Panc1 (cell line): ENCODE measurements around the gene NOTCH4. TPM values are rescaled to one million over a fixed set of nuclear protein-coding genes. Genes with fewer than 3 reads are reported as not detected.

Experiments used
- ATAC-seq: fragments of 200-7000 bp; cut with Tn5 transposase; 2 replicates; pipeline ENCODE4 v1.9.1; 2020; ENCODE audit warnings: mild to moderate bottlenecking, moderate library complexity
- BruUV-seq: library from RNA; stranded (reverse); fragments of 400-500 nt; replicated peaks from 2 replicates; lab custom pipeline; 2021; lab: Mats Ljungman, UMichigan
- CTCF ChIA-PET: fragments of 300-600 bp; sonication (Branson Sonifier 250); formaldehyde crosslinking; loops from one replicate; lab custom pipeline; 2022; ENCODE audit warnings: antibody characterized with exemption; lab: Charles Lee
- POLR2A ChIA-PET: fragments of 300-600 bp; sonication (Branson Sonifier 250); formaldehyde crosslinking; loops from one replicate; lab custom pipeline; 2022; ENCODE audit warnings: antibody characterized with exemption; lab: Charles Lee
- DNase-seq: peaks from one replicate; pipeline ENCODE4 v3.0.0-alpha.2; 2010; ENCODE audit warnings: low read depth, low spot score
- H3K27ac ChIP-seq: 2 replicates; pipeline ENCODE4 v1.5.1; 2011; ENCODE audit warnings: mild to moderate bottlenecking, low read length, inconsistent platforms
- H3K27me3 ChIP-seq: fragments of 200-500 bp; sonication (Bioruptor generic); 2 replicates; pipeline ENCODE4 v1.6.0; 2014; ENCODE audit warnings: low read length, inconsistent platforms; ENCODE audit not compliant: control insufficient read depth, insufficient read depth
- H3K36me3 ChIP-seq: fragments of 200-500 bp; sonication (Bioruptor generic); 2 replicates; pipeline ENCODE4 v1.5.1; 2014; ENCODE audit warnings: inconsistent platforms, mild to moderate bottlenecking, low read length, moderate library complexity; ENCODE audit not compliant: control insufficient read depth, insufficient read depth
- H3K4me1 ChIP-seq: 2 replicates; pipeline ENCODE4 v1.5.1; 2011; ENCODE audit warnings: inconsistent platforms, mild to moderate bottlenecking, low read length, moderate library complexity; ENCODE audit not compliant: control insufficient read depth, insufficient read depth
- H3K4me3 ChIP-seq, 2 experiments: 2 replicates each; pipeline ENCODE4 v1.5.1; 2011 to 2012; ENCODE audit warnings: low read depth in 2 of 2, low read length in 2 of 2, mild to moderate bottlenecking in 2 of 2, inconsistent platforms in 1 of 2, moderate library complexity in 1 of 2
- H3K9me3 ChIP-seq: fragments of 200-500 bp; sonication (Bioruptor generic); 2 replicates; pipeline ENCODE4 v1.5.1; 2014; ENCODE audit warnings: low read depth, mild to moderate bottlenecking, inconsistent platforms, low read length, moderate library complexity; ENCODE audit not compliant: control insufficient read depth, insufficient read depth
- CTCF ChIP-seq: fragments of 450-650 bp; IDR thresholded peaks from 2 replicates; pipeline ENCODE4 v1.5.1; 2017; ENCODE audit warnings: mild to moderate bottlenecking
- POLR2AphosphoS5 ChIP-seq: IDR thresholded peaks from 2 replicates; pipeline ENCODE4 v1.6.1; 2012; ENCODE audit warnings: mild to moderate bottlenecking, low read depth, low read length, moderate library complexity
- REST ChIP-seq, 2 experiments: IDR thresholded peaks; 2 replicates each; pipeline ENCODE4 v1.6.1; 2011 to 2012; ENCODE audit warnings: low read depth in 2 of 2, control low read depth in 1 of 2, low read length in 1 of 2, mild to moderate bottlenecking in 1 of 2, moderate library complexity in 1 of 2; ENCODE audit not compliant: insufficient read depth in 1 of 2
- SIN3A ChIP-seq: IDR thresholded peaks from 2 replicates; pipeline ENCODE4 v1.6.1; 2012; ENCODE audit warnings: low read depth, mild to moderate bottlenecking, low read length, moderate library complexity, borderline replicate concordance; ENCODE audit not compliant: insufficient read depth
- TCF7L2 ChIP-seq: IDR thresholded peaks from 2 replicates; pipeline ENCODE4 v1.6.1; 2011; ENCODE audit warnings: mild to moderate bottlenecking, low read depth, low read length, inconsistent platforms
- in situ Hi-C: cut with HindIII; loops from 2 replicates; pipeline ENCODE4 v1.10.0; 2016; ENCODE audit warnings: low sequenced_read_pairs, low pct_unique_long_range_greater_than_20kb
- intact Hi-C: fragments of 100-400 bp; cut with micrococcal nuclease; formaldehyde crosslinking; loops from one replicate; pipeline ENCODE4 v1.10.0; 2022; ENCODE audit not compliant: unreplicated experiment
- total RNA-seq: library from RNA; stranded (reverse); gene quantifications from one replicate; pipeline ENCODE4 v1.2.1, GENCODE V29; 2021; ENCODE audit not compliant: unreplicated experiment

The NOTCH4 gene
- total RNA-seq, 1 experiment from 2014 or later, result 2.0 TPM

DNA sequence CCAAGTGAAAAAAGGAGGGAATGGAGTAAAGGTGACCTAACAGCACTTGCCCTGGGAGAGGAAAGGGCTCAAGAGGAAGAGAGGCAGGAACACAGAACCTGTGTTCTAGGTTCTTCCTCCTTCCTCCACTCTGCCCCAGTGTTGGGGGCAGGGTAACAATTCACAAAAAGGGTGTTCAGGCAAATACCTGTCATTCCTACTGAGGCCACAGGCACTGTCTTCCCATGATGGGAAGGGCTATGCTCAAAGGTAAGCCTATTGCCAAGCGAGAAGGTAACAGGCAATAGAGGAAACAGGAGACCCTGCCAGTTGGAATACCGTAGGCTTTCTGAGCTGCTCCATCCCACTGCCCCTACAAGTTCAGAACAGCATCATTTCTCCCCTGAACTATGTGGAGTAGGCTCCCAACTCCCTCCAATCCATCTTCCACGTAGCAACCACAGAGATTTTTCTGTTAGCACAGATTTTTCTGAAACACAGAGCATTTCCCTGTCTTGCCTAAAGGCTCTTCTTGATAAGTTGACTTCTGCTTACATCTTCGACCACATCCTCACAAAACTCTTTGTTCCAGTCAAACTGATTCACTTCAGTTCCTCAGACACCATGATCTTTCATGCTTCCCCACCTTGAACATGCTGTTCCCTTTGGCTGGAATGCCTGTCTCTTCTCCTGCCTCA is 50.7 kb downstream of the NOTCH4 start:
- POLR2A ChIA-PET, result no interaction called here
- no peak for ATAC-seq
- TF ChIP-seq TCF7L2 (no peak), SIN3A (no peak)
- in situ Hi-C loops (no loop called here), intact Hi-C loops (no loop called here)
- Histone ChIP-seq H3K27me3 (no peaks in the 10 kb centered on the region), H3K9me3 (no peaks in the 10 kb centered on the region), H3K4me1 (peaks cover 32% of the 10 kb centered on the region), H3K27ac (no peak overlapping the region), H3K4me3 (no peak overlapping the region), H3K36me3 (0 out of 2 replicates have a peak, but pooled peaks cover 4% of the 10 kb centered on the region)
- CTCF ChIA-PET, result no interaction called here
- no peak for DNase-seq
- BruUV-seq, result no TSS peak

DNA sequence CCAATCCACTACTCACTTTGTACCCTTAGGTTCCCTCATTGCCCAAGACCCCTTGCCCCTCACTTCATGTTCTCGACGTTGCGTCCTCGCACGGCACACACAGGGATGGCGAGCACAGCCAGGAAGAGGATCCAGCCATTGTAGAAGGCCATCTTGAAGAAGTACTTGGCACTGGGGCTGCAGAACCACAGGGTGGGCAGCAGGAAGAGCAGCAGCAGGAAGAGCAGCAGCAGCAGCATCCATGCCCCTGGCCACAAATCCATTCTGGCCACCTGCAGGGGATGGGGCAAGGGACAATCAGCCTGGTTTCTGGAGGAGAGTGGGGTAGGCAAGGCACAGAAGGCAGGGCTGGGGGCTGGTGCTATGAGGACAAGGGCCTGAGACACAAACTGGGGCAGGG is 52.6 kb downstream of the NOTCH4 start:
- H3K27ac ChIP-seq, result no peak overlapping the region
- intact Hi-C loops (no loop called here), in situ Hi-C loops (no loop called here)
- DNase-seq (no peak), ATAC-seq (no peak)
- ChIA-PET CTCF (no interaction called here), POLR2A (no interaction called here)
- no TSS peak for BruUV-seq
- H3K4me1 ChIP-seq, result peaks cover 21% of the 10 kb centered on the region
- 0 out of 2 replicates have a peak, but pooled peaks cover 4% of the 10 kb centered on the region for H3K36me3 ChIP-seq
- no peaks in the 10 kb centered on the region for H3K27me3 ChIP-seq
- no peak for TF ChIP-seq TCF7L2
- no peak for TF ChIP-seq REST (IDR thresholded peaks at IDR 0.05; ENCODE audit: insufficient read depth in 1 of 2, low read depth in 2 of 2, low read length in 1 of 2)
- TF ChIP-seq SIN3A, result no peak
- TF ChIP-seq CTCF, result no peak
- no peak for TF ChIP-seq POLR2AphosphoS5
- H3K9me3 ChIP-seq, result no peaks in the 10 kb centered on the region
- H3K4me3 ChIP-seq, result no peak overlapping the region

DNA sequence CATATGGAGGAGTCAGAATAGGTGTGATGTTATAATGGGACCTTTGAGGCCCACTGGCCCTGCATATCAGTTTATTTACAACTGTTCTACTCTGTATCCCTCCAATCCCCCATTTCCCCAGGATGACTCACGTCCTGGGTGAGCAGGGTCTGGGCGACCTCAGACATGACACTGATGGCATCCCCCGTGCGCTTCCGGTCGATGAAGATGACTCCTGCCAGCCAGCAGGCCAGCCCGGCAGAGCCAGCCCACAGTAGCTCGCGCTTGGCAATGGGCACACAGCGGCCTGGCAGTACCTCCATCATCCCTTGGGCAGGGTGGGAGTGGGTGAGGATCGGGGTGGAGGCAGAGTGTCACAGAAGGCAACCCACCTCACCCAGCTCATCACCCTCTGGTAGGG is 53.6 kb downstream of the NOTCH4 start:
- intact Hi-C loops (no loop called here), in situ Hi-C loops (no loop called here)
- Histone ChIP-seq H3K4me1 (peaks cover 18% of the 10 kb centered on the region), H3K4me3 (no peak overlapping the region), H3K9me3 (no peaks in the 10 kb centered on the region), H3K27me3 (no peaks in the 10 kb centered on the region), H3K27ac (no peak overlapping the region), H3K36me3 (0 out of 2 replicates have a peak, but pooled peaks cover 4% of the 10 kb centered on the region)
- TF ChIP-seq SIN3A, result no peak
- TF ChIP-seq CTCF, result no peak
- no peak for TF ChIP-seq TCF7L2
- TF ChIP-seq POLR2AphosphoS5, result no peak
- no peak for TF ChIP-seq REST (IDR thresholded peaks at IDR 0.05; ENCODE audit: insufficient read depth in 1 of 2, low read depth in 2 of 2, low read length in 1 of 2)
- DNase-seq (no peak), ATAC-seq (no peak)
- no TSS peak for BruUV-seq
- ChIA-PET POLR2A (no interaction called here), CTCF (no interaction called here)
